ENCODE measurements around the gene PYGB. TPM values are rescaled to one million over a fixed set of nuclear protein-coding genes. Genes with fewer than 3 reads are reported as not detected.
"Not testable (repeated sequence)": the region's sequence is repeated elsewhere in the genome, so short reads cannot be mapped to it uniquely, and the experiment has no call there.

Gene PYGB
- total and polyA plus RNA-seq, 5 donors: 136 to 219 (median 179) TPM

DNA sequence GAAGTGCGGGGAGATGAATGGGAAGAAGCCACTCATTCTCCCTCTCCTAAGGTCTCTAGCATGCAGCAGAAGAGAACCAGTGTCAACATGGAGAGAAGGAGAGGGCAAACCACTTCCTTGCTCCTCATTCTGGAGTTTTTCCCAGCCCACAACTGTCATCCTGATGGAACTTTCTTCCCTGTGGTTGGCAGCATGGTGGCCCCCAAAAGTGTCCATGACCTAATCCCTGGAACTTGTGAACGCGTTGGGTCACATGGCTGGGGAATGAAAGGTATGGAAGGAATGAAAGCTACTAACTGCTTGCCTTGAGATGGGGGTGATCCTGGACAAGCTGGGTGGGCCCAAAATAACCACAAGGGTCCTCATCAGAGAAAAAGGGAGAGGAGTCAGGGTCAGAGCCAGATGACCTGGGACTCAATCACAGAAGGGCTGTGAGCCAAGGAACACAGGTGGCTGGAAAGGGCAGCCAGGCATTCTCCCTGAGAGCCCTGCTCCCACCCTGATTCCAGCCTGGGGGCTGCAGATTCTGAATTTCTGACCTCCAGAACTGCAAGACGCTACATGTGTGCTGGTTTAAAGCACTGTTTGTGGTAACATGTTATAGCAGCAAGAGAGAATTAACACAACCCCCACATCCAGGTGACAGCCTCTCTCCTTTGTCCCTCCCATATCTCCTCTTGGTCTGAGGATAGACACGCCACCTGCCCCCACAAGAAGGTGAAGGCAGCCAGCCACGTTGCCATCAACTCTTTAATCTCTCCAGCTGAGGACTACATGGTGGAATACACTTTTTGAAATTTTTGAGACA lies 63.2 kb downstream of the PYGB start:
- peaks cover 17% of the 10 kb centered on the region for H3K4me1 ChIP-seq (ENCODE audit: control insufficient read depth, insufficient read depth, low read length)
- intact Hi-C loops (cut with DNase I): loop anchor here in 1 of 4 donors (10.0 kb wide), 1 partner anchor 74 kb away; no protein-coding TSS in a partner anchor
- ATAC-seq (peak in 1 of 2 donors; percentile 7), DNase-seq (peak in 2 of 3 donors; percentile 18 to 25)
- peak overlapping the region; percentile 70 for H3K27ac ChIP-seq (ENCODE audit: low read length)
- no peaks in the 10 kb centered on the region for H3K27me3 ChIP-seq (ENCODE audit: control insufficient read depth, insufficient read depth)
- no peaks in the 10 kb centered on the region for H3K9me3 ChIP-seq (ENCODE audit: control insufficient read depth, low read length)
- 53% methylated on average over 6 of the region's 6 CpGs for WGBS
- no peak overlapping the region for H3K4me3 ChIP-seq (ENCODE audit: low read length)

DNA sequence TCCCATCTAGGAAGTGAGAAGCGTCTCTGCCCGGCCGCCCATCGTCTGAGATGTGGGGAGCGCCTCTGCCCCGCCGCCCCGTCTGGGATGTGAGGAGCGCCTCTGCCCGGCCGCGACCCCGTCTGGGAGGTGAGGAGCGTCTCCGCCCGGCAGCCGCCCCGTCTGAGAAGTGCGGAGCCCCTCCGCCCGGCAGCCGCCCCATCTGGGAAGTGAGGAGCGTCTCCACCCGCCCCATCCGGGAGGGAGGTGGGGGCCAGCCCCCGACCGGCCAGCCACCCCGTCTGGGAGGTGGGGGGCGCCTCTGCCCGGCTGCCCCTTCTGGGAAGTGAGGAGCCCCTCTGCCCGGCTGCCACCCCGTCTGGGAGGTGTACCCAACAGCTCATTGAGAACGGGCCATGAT lies 64.8 kb downstream of the PYGB start:
- not testable (repeated sequence) for H3K9me3 ChIP-seq (ENCODE audit: control insufficient read depth, low read length); H3K27me3 ChIP-seq (ENCODE audit: control insufficient read depth, insufficient read depth); H3K27ac ChIP-seq (ENCODE audit: low read length); H3K4me3 ChIP-seq (ENCODE audit: low read length); ATAC-seq
- DNase-seq: peak in 2 of 3 donors; percentile 34 to 42
- 96% methylated on average over 31 of the region's 33 CpGs for WGBS
- intact Hi-C loops (cut with DNase I): loop anchor here in 1 of 4 donors (10.0 kb wide), 1 partner anchor 72 kb away; no protein-coding TSS in a partner anchor
- peaks cover 19% of the 10 kb centered on the region for H3K4me1 ChIP-seq (ENCODE audit: control insufficient read depth, insufficient read depth, low read length)

DNA sequence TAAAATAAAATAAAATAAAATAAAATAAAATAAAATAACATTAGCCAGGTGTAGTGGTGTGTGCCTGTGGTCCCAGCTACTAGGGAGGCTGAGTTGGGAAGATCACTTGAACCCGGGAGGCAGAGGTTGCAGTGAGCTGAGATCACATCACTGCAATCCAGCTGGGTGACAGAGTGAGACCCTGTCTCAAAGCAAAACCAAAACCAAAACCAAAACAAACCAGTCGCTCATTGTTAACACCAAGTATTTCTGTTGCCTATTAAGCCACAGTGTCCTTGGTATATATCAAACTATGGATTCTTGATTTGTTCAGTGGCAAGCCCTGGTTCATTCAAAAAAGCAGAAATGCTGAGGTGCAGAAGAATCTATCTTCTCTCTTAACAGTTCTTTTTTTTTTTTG lies 65.7 kb downstream of the PYGB start:
- intact Hi-C loops (cut with DNase I): loop anchor here in 1 of 4 donors (10.0 kb wide), 1 partner anchor 71 kb away; no protein-coding TSS in a partner anchor
- H3K27me3 ChIP-seq (ENCODE audit: control insufficient read depth, insufficient read depth): no peaks in the 10 kb centered on the region
- H3K4me3 ChIP-seq (ENCODE audit: low read length): no peak overlapping the region
- DNase-seq: no peak
- H3K4me1 ChIP-seq (ENCODE audit: control insufficient read depth, insufficient read depth, low read length): peaks cover 19% of the 10 kb centered on the region
- no peak overlapping the region for H3K27ac ChIP-seq (ENCODE audit: low read length)
- no peaks in the 10 kb centered on the region for H3K9me3 ChIP-seq (ENCODE audit: control insufficient read depth, low read length)
- ATAC-seq: no peak
- WGBS: 83% methylated on average over 2 of the region's 2 CpGs

DNA sequence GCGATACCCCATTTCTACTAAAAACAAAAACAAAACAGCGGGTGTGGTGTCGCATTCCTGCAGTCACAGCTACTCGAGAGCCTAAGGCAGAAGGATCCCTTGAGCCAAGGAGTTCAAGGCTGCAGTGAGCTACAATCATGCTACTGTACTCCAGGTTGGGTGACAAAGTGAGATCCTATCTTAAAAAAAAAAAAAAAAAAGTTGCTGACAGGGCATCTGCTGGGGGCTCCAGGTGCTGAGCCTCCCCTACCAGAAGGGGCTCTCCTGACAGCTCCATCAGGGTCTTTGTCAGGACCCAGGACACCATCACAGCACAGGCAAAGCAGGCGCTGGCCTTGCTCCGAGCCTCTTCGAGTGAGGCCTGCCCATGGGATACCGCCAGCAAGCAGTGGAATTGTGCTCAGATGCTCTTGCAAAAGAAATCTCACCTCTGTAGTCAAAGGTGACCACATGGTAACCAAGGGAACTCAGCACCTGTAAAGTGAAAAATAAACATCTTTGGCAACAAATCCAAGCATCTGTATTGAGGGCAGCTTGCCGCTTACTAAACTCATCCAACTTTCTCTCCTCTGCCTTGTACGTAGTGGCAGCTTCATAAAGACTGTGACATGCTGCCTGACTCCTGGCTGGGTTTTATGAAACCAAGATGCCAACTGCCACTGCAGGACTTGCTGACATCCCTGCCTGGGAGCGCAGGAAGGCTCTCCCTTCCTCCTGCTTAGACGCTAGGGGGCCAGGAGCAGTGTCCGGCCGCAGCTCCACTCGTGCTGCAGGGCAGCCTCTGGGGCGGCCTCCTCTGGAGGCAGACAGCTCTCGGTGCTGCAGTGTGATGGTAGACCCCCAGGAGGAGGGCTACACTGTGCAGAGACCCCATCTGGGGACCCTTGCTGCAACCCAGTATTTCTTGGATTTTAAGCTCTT lies 66.9 kb downstream of the PYGB start:
- ATAC-seq (no peak), DNase-seq (peak in 1 of 3 donors; percentile 28)
- H3K9me3 ChIP-seq (ENCODE audit: control insufficient read depth, low read length): no peaks in the 10 kb centered on the region
- no peak overlapping the region for H3K27ac ChIP-seq (ENCODE audit: low read length)
- H3K4me3 ChIP-seq (ENCODE audit: low read length): no peak overlapping the region
- intact Hi-C loops (cut with DNase I): loop anchor here in 1 of 4 donors (10.0 kb wide), 1 partner anchor 70 kb away; no protein-coding TSS in a partner anchor
- peaks cover 25% of the 10 kb centered on the region for H3K4me1 ChIP-seq (ENCODE audit: control insufficient read depth, insufficient read depth, low read length)
- 91% methylated on average over 17 of the region's 17 CpGs for WGBS
- H3K27me3 ChIP-seq (ENCODE audit: control insufficient read depth, insufficient read depth): no peaks in the 10 kb centered on the region

DNA sequence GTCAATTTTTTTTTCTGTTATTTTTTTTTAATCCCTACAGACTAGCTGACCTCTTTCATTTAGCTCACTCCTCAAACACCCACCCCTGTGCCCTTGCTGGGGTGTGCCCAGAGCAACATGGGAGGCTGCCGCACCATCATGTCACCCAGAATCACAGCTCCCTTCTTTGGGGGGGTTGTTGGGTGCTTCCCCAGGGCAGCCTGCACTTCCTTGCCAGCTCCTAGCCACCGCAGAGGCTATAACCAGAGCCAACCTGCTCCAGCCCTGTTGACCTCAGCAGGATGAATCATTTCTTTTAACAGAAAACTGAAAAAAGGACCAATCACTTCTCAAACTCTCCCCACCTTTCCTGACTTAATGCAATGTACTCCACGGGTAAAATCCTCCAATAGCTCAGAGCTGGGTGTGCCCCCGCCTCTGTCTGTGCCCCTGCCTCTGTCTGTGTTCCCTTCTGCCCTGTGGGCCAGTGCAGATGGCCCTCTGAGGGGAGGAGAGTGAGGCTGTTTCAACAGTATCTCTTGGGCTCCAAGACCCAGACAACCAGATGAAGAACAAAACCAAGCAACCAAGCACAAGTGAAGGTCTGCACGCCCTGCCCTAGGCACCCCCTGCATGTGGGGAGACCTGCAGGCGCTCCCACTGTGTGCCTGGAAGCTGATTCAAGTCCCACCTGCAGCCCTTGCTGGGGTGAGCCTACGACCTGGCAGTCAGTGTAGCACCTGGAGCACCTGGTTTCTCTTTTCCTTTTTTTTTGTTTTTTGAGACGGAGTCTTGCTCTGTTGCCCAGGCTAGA lies 67.7 kb downstream of the PYGB start:
- 89% methylated on average over 8 of the region's 8 CpGs for WGBS
- intact Hi-C loops (cut with DNase I): loop anchor here in 1 of 4 donors (10.0 kb wide), 1 partner anchor 69 kb away; no protein-coding TSS in a partner anchor

DNA sequence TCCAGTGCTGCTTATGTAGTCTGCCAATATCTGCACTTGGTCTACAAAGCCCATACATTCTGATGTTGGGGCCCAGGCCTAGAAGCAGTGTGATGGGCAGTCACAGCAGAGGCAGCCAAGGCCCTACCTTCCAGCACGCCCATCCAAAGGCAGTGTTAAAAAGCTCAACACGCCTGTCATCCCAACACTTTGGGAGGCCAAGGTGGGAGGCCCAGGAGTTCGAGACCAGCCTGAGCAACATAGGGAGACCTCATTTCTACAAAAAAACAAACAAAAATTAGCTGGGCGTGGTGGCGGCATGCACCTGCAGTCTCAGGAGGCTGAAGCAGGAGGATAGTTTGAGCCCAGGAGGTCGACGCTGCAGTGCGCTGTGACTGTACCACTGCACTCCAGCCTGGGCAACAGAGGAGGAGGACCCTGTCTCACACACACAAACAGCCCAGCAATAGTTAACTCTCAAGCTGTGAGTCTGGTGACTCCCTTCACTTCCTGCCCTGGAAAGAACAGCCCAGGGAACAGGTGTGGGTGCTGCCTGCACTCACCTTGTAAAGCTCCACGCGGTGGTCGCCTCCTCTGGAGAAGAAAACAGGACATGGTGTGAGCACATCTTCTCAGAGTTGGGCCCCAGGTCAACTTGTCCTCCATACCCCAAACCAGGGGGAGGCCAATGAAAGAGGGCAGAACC lies 68.8 kb downstream of the PYGB start:
- Histone ChIP-seq H3K27me3 (ENCODE audit: control insufficient read depth, insufficient read depth) (no peaks in the 10 kb centered on the region), H3K4me3 (ENCODE audit: low read length) (no peak overlapping the region), H3K4me1 (ENCODE audit: control insufficient read depth, insufficient read depth, low read length) (peaks cover 9% of the 10 kb centered on the region), H3K27ac (ENCODE audit: low read length) (no peak overlapping the region), H3K9me3 (ENCODE audit: control insufficient read depth, low read length) (no peaks in the 10 kb centered on the region)
- DNase-seq (no peak), ATAC-seq (no peak)
- intact Hi-C loops (cut with DNase I): loop anchor here in 1 of 4 donors (10.0 kb wide), 1 partner anchor 68 kb away; no protein-coding TSS in a partner anchor
- 95% methylated on average over 11 of the region's 11 CpGs for WGBS

More for the DNA sequence above, 67.7 kb downstream of the PYGB start:
- DNase-seq: no peak
- no peak for ATAC-seq
- Histone ChIP-seq H3K27ac (ENCODE audit: low read length) (no peak overlapping the region), H3K9me3 (ENCODE audit: control insufficient read depth, low read length) (no peaks in the 10 kb centered on the region), H3K4me3 (ENCODE audit: low read length) (no peak overlapping the region), H3K4me1 (ENCODE audit: control insufficient read depth, insufficient read depth, low read length) (peaks cover 18% of the 10 kb centered on the region), H3K27me3 (ENCODE audit: control insufficient read depth, insufficient read depth) (no peaks in the 10 kb centered on the region)

DNA sequence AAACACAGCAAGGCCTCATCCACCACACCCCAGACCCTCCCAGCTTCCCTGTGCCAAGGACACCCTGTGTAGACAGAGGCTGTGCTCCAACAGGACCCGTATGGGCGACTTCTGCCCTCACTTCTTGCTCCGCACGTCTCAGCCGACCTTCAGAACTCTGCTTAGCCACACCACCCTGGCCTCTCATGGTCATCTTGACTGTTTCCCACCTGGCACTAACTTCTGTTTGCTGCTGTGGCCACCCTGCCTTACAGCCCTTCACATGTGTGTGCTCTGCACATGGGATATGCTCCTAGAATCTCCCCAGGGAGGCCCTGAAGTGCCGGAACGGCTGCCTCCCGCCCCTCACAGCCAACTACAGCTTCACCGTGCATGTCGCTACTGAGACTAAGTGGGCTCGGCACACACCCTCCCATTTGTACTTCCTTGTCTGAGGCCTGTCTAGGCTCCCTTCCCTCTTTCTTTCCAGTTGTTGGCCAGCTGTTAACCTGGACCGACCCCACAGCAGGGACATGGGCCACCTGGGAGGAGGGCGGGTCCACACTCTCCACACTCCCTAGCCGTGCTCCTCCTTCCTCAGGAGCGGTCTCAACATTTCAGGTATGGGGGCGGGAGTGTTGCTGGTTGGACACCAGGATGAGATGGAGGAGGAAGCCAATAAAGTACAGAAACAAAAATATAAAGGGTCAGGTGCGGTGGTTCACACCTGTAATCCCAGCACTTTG lies 69.6 kb downstream of the PYGB start:
- no peak for ATAC-seq
- 83% methylated on average over 17 of the region's 17 CpGs for WGBS
- Histone ChIP-seq H3K4me1 (ENCODE audit: control insufficient read depth, insufficient read depth, low read length) (peaks cover 9% of the 10 kb centered on the region), H3K27ac (ENCODE audit: low read length) (no peak overlapping the region), H3K27me3 (ENCODE audit: control insufficient read depth, insufficient read depth) (no peaks in the 10 kb centered on the region), H3K9me3 (ENCODE audit: control insufficient read depth, low read length) (no peaks in the 10 kb centered on the region), H3K4me3 (ENCODE audit: low read length) (no peak overlapping the region)
- intact Hi-C loops (cut with DNase I): loop anchor here in 1 of 4 donors (10.0 kb wide), 1 partner anchor 67 kb away; no protein-coding TSS in a partner anchor
- DNase-seq: no peak

DNA sequence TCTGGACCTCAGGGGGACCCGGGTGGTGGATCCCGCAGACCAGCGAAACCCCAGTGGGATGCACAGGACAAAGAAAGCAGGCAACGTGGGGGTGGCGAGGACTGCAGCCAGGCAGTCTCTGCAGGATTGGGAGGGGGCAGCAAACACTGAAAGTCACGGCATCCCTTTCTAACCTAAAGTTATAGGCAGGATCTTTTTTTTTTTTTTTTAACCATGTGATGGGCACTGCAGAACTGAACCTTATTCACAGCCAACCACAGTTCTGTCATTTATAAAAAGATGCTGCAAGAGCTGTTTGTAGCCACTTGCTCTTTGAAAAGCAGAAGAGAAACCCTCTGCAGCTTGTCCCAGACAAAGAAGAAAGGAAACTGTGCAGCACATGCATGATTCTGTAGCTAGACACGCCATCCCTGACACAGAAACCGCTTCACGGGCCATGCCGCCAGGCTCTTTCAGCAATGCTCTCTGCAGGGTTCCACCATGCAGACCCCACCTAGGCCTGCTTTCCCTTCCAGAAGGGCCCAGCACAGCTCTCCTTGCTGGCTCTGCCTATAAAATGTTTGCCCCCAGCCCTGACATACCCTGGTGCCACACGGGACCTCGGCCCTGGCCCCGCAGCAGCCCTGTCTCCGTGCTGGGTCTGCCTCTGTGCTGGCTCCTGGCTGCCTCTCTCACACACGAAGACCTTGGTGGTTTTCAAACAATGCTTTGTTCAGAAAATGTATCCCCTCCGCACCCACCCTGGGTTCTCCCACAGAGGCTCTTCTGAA lies 70.8 kb downstream of the PYGB start:
- no peak overlapping the region for H3K27ac ChIP-seq (ENCODE audit: low read length)

More for the DNA sequence above, 70.8 kb downstream of the PYGB start:
- DNase-seq (no peak), ATAC-seq (peak; percentile 20 to 36)
- WGBS: 75% methylated on average over 16 of the region's 16 CpGs
- Histone ChIP-seq H3K27me3 (ENCODE audit: control insufficient read depth, insufficient read depth) (no peaks in the 10 kb centered on the region), H3K9me3 (ENCODE audit: control insufficient read depth, low read length) (no peaks in the 10 kb centered on the region), H3K4me1 (ENCODE audit: control insufficient read depth, insufficient read depth, low read length) (peaks cover 9% of the 10 kb centered on the region), H3K4me3 (ENCODE audit: low read length) (no peak overlapping the region)
- intact Hi-C loops (cut with DNase I): loop anchor here in 1 of 4 donors (10.0 kb wide), 1 partner anchor 66 kb away; no protein-coding TSS in a partner anchor
